Measurements from ENCODE around the gene MLPH.

MLPH gene

GRCh38 chr2:237571551-237571950 lies 84.5 kb downstream of the MLPH start:
- DNase-seq, result no peak

GRCh38 chr2:237572021-237572741 lies 85.1 kb downstream of the MLPH start:
- DNase-seq, result peak; percentile 95

- no peak for DNase-seq
Observed at GRCh38 chr2:237572742-237573101, 85.7 kb downstream of the MLPH start.

DNA sequence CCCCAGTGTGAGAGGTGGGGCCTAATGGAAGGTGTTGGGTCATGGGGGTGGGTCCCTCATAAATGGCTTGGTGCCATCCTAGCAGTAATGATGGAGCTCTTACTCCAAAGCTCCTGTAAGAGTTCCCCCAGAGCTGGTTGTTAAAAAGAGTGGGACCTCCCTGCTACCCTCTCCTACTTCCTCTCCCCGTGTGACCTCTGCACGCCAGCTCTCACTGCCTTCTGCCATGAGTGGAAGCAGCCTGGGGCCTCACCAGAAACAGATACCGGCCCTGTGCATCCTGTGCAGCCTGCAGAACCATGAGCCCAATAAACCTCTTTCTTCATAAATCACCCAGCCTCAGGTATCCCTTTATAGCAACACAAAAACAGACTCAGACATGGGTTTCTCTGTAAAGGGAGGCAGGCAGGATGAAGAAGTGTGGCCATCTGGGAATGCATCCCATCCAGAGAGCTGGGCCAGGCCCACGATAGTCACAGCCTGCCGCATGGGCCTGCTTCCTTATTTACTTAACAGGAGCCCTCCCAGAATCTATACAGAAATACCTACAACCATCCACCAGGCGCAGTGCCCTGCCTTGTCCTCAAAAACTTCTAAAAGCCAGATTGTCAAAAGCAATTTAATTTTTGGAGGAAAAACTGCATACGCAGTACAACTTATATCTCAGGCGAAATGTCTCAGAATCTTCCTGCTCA lies 86.8 kb downstream of the MLPH start:
- no peak for DNase-seq

GRCh38 chr2:237574467-237574866 lies 87.4 kb downstream of the MLPH start:
- no peak for DNase-seq

DNA sequence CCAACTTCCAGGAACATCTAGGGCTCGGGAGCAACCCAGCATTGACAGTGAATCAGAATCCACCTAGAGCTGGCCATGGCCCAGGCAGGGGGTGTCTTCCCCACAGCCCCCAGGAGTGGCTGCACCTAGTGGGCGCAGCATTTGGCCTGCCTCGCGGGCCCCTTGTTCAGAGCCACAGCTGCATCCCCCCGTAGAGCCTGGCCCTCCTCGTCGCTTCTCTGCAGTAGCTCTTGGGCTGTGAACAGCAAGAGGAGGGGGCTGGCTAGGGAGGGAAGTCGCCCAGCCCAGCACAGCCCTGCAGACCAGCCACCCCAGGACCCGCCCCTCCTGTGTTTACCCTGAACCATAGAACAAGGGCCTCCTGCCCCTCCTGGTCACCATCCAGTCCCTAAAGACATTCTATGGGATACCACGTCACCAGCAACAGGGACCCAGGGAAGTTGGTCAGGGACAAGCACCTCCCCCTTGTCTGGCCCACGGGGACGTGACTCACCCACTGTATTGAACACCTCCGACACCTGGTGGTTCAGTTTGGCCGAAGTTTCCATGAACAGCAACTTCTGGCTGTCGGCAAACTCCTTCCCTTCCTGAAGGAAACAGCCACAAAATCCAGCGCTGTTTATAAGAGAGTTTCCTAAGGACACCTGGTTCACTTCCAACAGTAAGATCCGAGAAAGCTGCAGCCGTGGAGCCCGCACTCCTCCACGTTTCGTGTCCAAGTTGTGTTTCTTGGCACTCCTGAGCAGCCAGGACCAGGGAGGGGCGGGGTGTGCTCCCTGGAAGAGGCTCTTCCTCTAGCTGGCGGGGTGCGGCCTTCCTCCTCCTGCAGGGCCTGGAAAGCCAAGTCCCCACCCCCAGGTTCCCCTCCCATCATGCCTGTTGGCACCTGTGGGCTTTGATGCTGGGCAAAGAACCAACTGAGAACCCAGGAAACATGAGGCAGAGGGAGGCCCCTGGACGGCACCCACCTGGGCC lies 88.1 kb downstream of the MLPH start:
- no peak for DNase-seq

GRCh38 chr2:237575869-237576862 lies 89.1 kb downstream of the MLPH start:
- DNase-seq, result no peak

- no peak for DNase-seq
Observed at GRCh38 chr2:237576974-237577373, 89.9 kb downstream of the MLPH start.

- no peak for DNase-seq
Observed at GRCh38 chr2:237577458-237577857, 90.4 kb downstream of the MLPH start.

- no peak for DNase-seq
Observed at GRCh38 chr2:237577956-237578870, 91.2 kb downstream of the MLPH start.

- no peak for DNase-seq
Observed at GRCh38 chr2:237581326-237581725, 94.3 kb downstream of the MLPH start.

- peak; percentile 65 for DNase-seq
Observed at GRCh38 chr2:237581751-237582746, 95.0 kb downstream of the MLPH start.

- DNase-seq, result no peak
Observed at GRCh38 chr2:237583385-237584295, 96.6 kb downstream of the MLPH start.

DNA sequence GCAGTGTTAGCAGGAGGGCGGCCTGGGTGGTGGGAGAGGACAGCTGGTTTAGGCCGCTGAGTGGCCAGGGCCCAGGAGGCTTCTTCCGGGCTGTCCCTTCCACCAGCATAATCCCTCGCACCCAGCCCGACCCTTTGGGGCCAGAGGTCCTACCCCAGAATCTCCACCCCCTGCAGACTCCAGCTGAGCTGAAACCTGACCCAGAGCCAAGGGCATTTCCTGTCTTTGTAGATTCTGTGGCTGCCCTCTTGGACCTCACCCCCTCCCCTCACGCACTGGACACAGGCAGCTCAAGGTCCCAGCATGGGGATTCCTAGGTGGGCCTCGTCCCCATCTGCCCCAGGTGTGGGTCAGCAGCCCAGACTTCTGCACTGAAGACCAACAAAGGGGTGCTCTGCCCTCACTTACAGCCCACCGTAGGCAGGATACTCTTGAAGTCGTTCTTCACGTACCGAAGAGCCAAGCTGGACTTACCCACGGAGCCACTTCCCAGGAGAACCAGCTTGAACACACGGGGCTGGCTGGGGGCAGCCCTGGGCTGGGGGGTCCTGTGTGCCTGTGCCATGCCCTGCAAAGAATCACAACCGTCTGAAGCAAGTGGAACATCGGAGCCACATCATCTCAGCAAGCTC lies 98.7 kb downstream of the MLPH start:
- DNase-seq, result no peak

GRCh38 chr2:237588044-237588696 lies 101.1 kb downstream of the MLPH start:
- DNase-seq, result no peak

DNA sequence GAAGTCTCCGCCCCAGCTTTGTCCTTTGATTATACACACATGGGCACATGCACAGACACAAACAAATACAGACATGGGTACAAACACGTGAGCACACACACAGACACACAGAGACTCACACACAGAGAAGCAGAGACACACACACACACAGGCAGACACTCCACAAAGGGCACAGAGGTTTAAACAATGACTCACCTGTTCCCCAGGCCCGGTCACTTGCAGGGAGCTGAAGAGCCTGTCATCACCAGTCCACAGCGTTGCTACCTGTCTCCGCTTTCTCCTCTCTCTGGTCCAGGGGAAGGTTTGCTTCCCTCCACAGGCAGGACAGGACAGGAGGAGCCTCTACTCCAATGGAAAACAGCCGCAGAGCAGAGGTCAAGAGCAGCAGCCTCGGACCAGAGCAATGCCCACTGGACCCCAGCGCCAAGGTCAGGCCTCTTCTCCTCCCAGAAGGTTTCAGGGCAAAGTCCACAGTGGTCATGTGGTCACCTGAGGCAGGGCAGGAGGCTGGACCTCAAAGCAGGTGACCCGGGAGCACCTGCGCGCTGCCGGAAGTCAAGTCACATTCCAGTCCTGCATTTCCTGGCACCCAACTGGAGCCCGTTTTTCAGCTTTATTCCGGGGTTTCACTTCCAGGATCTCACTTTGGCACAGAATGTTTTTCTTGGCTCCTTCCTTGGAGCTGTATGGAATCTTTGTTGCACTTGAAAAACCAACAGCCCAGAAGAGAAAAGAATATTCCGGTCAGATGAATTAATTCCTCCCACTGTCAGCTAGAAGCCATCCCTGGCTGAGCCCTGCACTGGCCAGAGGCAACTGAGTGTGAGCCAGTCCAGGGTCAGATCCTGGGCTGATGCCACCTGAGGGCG lies 103.5 kb downstream of the MLPH start, which contains the start of gene RAB17:
Gene RAB17, minus strand, starts transcription at position 463 of the 869 bp plus-strand sequence. CDS start 4,580 bp downstream, outside the sequence.
- DNase-seq, result no peak
